ENCODE data around the gene CDC42EP4. TPM values are rescaled to one million over a fixed set of nuclear protein-coding genes. Genes with fewer than 3 reads are reported as not detected.

The CDC42EP4 gene
- total and polyA plus RNA-seq, 2 experiments from 2014 or later = 4.4 to 19.9 TPM

GRCh38 chr17:73281928-73282327 lies 29.9 kb downstream of the CDC42EP4 start:
- H3K79me2 ChIP-seq (replicated peaks; ENCODE audit: insufficient read depth) = no peaks in the 10 kb centered on the region
- H3K27me3 Mint-ChIP-seq (ENCODE audit: insufficient read depth, low read depth, poor library complexity) = peaks cover 13% of the 10 kb centered on the region
- no peak for DNase-seq (ENCODE audit: low spot score)
- H3K36me3 ChIP-seq (ENCODE audit: insufficient read depth) = no peaks in the 10 kb centered on the region
- H3K27ac Mint-ChIP-seq = no peak overlapping the region
- H3K9me3 Mint-ChIP-seq = no peaks in the 10 kb centered on the region
- no peaks in the 10 kb centered on the region for H3F3A ChIP-seq (replicated peaks; ENCODE audit: low read depth)
- H3K4me1 ChIP-seq (ENCODE audit: insufficient read depth) = peaks cover 17% of the 10 kb centered on the region
- peaks cover 32% of the 10 kb centered on the region for H3K4me1 Mint-ChIP-seq
- no peak for ATAC-seq
- H4K20me1 ChIP-seq (replicated peaks; ENCODE audit: insufficient read depth) = no peaks in the 10 kb centered on the region
- no peak overlapping the region for H2AFZ ChIP-seq
- no peak overlapping the region for H3K4me3 ChIP-seq
- no peaks in the 10 kb centered on the region for H3K9me2 ChIP-seq (ENCODE audit: insufficient read depth)
- H3K27ac ChIP-seq (ENCODE audit: low read depth) = no peak overlapping the region
- H3K4me2 ChIP-seq = no peak overlapping the region
- no peak overlapping the region for H3K4me3 Mint-ChIP-seq
- H3K36me3 Mint-ChIP-seq (ENCODE audit: low read depth) = no peaks in the 10 kb centered on the region; the same call in 2 of the 3 replicates
- TF ChIP-seq JUNB (IDR thresholded peaks at IDR 0.05; ENCODE audit: unreplicated experiment) (no peak), ETS1 (IDR thresholded peaks at IDR 0.05) (no peak), CREB1 (CRISPR knock-in tag; IDR thresholded peaks at IDR 0.05; ENCODE audit: low read depth) (no peak), EZH2 (IDR thresholded peaks at IDR 0.05; ENCODE audit: low read depth, unreplicated experiment) (no peak), NANOG (IDR thresholded peaks at IDR 0.05; ENCODE audit: borderline replicate concordance) (no peak), CTCF (conservative IDR thresholded peaks at IDR 0.05; ENCODE audit: low read depth in 2 of 2) (no peak), ZNF462 (CRISPR knock-in tag; IDR thresholded peaks at IDR 0.05) (no peak), ZNF331 (CRISPR knock-in tag; IDR thresholded peaks at IDR 0.05; ENCODE audit: low read depth) (no peak), POLR2AphosphoS5 (IDR thresholded peaks at IDR 0.05; ENCODE audit: low read depth) (no peak), ZNF114 (CRISPR knock-in tag; IDR thresholded peaks at IDR 0.05) (no peak), EZH2phosphoT487 (IDR thresholded peaks at IDR 0.05; ENCODE audit: unreplicated experiment) (no peak), STAT1 (IDR thresholded peaks at IDR 0.05; ENCODE audit: unreplicated experiment) (no peak)
- TF ChIP-seq, protein P1, sequence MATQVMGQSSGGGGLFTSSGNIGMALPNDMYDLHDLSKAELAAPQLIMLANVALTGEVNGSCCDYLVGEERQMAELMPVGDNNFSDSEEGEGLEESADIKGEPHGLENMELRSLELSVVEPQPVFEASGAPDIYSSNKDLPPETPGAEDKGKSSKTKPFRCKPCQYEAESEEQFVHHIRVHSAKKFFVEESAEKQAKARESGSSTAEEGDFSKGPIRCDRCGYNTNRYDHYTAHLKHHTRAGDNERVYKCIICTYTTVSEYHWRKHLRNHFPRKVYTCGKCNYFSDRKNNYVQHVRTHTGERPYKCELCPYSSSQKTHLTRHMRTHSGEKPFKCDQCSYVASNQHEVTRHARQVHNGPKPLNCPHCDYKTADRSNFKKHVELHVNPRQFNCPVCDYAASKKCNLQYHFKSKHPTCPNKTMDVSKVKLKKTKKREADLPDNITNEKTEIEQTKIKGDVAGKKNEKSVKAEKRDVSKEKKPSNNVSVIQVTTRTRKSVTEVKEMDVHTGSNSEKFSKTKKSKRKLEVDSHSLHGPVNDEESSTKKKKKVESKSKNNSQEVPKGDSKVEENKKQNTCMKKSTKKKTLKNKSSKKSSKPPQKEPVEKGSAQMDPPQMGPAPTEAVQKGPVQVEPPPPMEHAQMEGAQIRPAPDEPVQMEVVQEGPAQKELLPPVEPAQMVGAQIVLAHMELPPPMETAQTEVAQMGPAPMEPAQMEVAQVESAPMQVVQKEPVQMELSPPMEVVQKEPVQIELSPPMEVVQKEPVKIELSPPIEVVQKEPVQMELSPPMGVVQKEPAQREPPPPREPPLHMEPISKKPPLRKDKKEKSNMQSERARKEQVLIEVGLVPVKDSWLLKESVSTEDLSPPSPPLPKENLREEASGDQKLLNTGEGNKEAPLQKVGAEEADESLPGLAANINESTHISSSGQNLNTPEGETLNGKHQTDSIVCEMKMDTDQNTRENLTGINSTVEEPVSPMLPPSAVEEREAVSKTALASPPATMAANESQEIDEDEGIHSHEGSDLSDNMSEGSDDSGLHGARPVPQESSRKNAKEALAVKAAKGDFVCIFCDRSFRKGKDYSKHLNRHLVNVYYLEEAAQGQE (IDR thresholded peaks at IDR 0.05; ENCODE audit: unreplicated experiment) = no peak
- no peaks in the 10 kb centered on the region for H3K27me3 ChIP-seq (ENCODE audit: insufficient read depth)
